Neural progenitor cell (in vitro differentiated cells): Measurements from ENCODE around the gene SLF2. TPM values are rescaled to one million over a fixed set of nuclear protein-coding genes. Genes with fewer than 3 reads are reported as not detected.
"Not testable (repeated sequence)": the region's sequence is repeated elsewhere in the genome, so short reads cannot be mapped to it uniquely, and the experiment has no call there.

Experiments used
- DNase-seq: peaks from one replicate; pipeline ENCODE4 v3.0.0-alpha.2; 2016; ENCODE audit warnings: low spot score
- H2AFZ ChIP-seq: fragments of 200-600 bp; sonication (generic); replicated peaks from 2 replicates; pipeline ENCODE4 v1.6.1; 2016; ENCODE audit warnings: antibody characterized with exemption
- H3F3A ChIP-seq: fragments of 200-600 bp; sonication (generic); 2 replicates; pipeline ENCODE4 v1.6.1; 2016; ENCODE audit warnings: antibody characterized with exemption, low read depth
- H3K27ac ChIP-seq: fragments of 200-600 bp; sonication (generic); 2 replicates; pipeline ENCODE4 v1.5.1; 2016; ENCODE audit warnings: mild to moderate bottlenecking
- H3K27me3 ChIP-seq: fragments of 200-600 bp; sonication (generic); 2 replicates; pipeline ENCODE4 v1.6.1; 2016; ENCODE audit warnings: mild to moderate bottlenecking, moderate library complexity
- H3K36me3 ChIP-seq: fragments of 200-600 bp; sonication (generic); 2 replicates; pipeline ENCODE4 v1.5.1; 2016
- H3K4me1 ChIP-seq: fragments of 200-600 bp; sonication (generic); 2 replicates; pipeline ENCODE4 v1.6.1; 2016; ENCODE audit warnings: mixed run types
- H3K4me2 ChIP-seq: fragments of 200-600 bp; sonication (generic); 2 replicates; pipeline ENCODE4 v1.6.1; 2016
- H3K4me3 ChIP-seq: fragments of 200-600 bp; sonication (generic); 2 replicates; pipeline ENCODE4 v1.5.1; 2016
- H3K79me2 ChIP-seq: fragments of 200-600 bp; sonication (generic); 2 replicates; pipeline ENCODE4 v1.6.1; 2016; ENCODE audit warnings: low read depth
- H3K9ac ChIP-seq: fragments of 200-600 bp; sonication (generic); 2 replicates; pipeline ENCODE4 v1.6.1; 2016
- H3K9me3 ChIP-seq: fragments of 200-600 bp; sonication (generic); 2 replicates; pipeline ENCODE4 v1.5.1; 2016; ENCODE audit warnings: low read depth
- H4K20me1 ChIP-seq: fragments of 200-600 bp; sonication (generic); 2 replicates; pipeline ENCODE4 v1.6.1; 2016; ENCODE audit warnings: low read depth
- H3K27ac Mint-ChIP-seq: 3 replicates; pipeline ENCODE4 v1.8.0; 2021; ENCODE audit warnings: mixed read lengths
- H3K27me3 Mint-ChIP-seq: 2 replicates; pipeline ENCODE4 v1.8.0; 2022; ENCODE audit warnings: low read depth, mild to moderate bottlenecking, inconsistent platforms, moderate library complexity, mixed read lengths; ENCODE audit not compliant: insufficient read depth
- H3K36me3 Mint-ChIP-seq: 3 replicates; pipeline ENCODE4 v1.8.0; 2021; ENCODE audit warnings: mixed read lengths
- H3K4me1 Mint-ChIP-seq: 3 replicates; pipeline ENCODE4 v1.8.0; 2021; ENCODE audit warnings: mixed read lengths
- H3K4me3 Mint-ChIP-seq: 3 replicates; pipeline ENCODE4 v1.8.0; 2021; ENCODE audit warnings: mild to moderate bottlenecking, moderate library complexity, mixed read lengths
- H3K9me3 Mint-ChIP-seq: 3 replicates; pipeline ENCODE4 v1.8.0; 2020; ENCODE audit warnings: mixed read lengths
- EZH2 ChIP-seq: fragments of 200-600 bp; sonication (generic); IDR thresholded peaks from 2 replicates; pipeline ENCODE4 v1.6.1; 2017; ENCODE audit warnings: antibody characterized with exemption, mild to moderate bottlenecking, moderate library complexity
- EZH2phosphoT487 ChIP-seq: fragments of 200-600 bp; sonication (generic); IDR thresholded peaks from 2 replicates; pipeline ENCODE4 v1.6.1; 2017; ENCODE audit warnings: antibody characterized with exemption
- total RNA-seq: library from RNA; depleted of rRNA; stranded (reverse); fragments of >200 nt; gene quantifications from 2 replicates; pipeline ENCODE4 v1.2.3, GENCODE V29; 2015; ENCODE audit warnings: low replicate concordance
- TF ChIP-seq, protein P1 (sequence below): fragments of 200-600 bp; sonication (generic); IDR thresholded peaks from 2 replicates; pipeline ENCODE4 v1.5.1; 2017; ENCODE audit warnings: antibody characterized with exemption, mild to moderate bottlenecking

The SLF2 gene
- total RNA-seq, 1 donor from 2014 or later, result 19.5 TPM

DNA sequence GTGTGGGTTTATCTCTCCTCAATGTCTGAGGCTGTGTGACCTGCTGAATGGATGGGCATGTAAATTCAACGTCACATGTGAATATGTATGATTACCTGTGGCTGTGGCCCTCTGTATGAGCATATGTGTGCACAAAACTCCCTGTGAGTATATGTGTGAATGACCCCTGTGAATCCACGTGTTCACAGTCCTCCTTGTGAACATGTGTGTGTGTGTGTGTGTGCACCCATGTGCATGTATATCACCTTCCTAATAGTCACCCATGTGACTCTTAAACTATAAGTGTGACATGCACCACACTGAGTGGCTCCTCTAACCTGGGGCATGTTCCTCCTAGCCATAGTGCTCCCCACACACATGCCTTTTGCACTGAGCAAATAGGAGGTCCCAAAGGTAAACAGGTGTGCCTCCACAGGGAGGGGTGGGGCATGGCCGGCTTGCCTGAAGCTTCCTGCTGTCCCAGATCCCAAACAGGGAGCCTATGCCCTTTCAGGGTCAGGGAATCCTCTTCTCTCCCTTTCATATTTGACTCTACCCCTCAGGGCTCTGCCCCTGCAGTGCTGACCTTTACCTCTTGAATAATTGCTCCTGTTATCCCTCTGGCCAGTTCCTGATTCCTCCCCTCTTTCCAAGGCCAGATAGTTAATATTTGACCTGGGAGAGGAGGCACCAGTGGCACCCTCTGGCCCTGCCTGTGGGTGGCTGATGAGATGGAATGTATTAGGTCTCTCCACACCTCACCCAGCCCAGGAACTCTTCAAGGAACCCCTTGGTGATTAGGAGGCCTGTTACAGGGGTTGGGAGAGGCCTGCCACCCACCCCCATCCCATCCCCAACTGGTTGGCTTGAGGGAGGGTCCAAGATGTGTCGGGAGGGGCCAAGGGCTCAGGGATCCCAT lies 58.4 kb downstream of the SLF2 start:
- peak overlapping the region; percentile 85 for H3K4me3 Mint-ChIP-seq
- peaks cover 14% of the 10 kb centered on the region for H3K27me3 Mint-ChIP-seq
- no peak overlapping the region for H3K27ac Mint-ChIP-seq
- no peaks in the 10 kb centered on the region for H3K36me3 ChIP-seq
- peaks cover 20% of the 10 kb centered on the region for H3K27me3 ChIP-seq
- no peak for TF ChIP-seq EZH2phosphoT487
- TF ChIP-seq, protein P1, sequence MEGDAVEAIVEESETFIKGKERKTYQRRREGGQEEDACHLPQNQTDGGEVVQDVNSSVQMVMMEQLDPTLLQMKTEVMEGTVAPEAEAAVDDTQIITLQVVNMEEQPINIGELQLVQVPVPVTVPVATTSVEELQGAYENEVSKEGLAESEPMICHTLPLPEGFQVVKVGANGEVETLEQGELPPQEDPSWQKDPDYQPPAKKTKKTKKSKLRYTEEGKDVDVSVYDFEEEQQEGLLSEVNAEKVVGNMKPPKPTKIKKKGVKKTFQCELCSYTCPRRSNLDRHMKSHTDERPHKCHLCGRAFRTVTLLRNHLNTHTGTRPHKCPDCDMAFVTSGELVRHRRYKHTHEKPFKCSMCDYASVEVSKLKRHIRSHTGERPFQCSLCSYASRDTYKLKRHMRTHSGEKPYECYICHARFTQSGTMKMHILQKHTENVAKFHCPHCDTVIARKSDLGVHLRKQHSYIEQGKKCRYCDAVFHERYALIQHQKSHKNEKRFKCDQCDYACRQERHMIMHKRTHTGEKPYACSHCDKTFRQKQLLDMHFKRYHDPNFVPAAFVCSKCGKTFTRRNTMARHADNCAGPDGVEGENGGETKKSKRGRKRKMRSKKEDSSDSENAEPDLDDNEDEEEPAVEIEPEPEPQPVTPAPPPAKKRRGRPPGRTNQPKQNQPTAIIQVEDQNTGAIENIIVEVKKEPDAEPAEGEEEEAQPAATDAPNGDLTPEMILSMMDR, result no peak
- TF ChIP-seq EZH2, result no peak
- H3K9ac ChIP-seq, result no peak overlapping the region
- H3K9me3 ChIP-seq, result no peaks in the 10 kb centered on the region
- no peak overlapping the region for H3K4me2 ChIP-seq
- no peak overlapping the region for H2AFZ ChIP-seq
- H4K20me1 ChIP-seq, result peaks cover 4% of the 10 kb centered on the region
- H3F3A ChIP-seq, result peaks cover 33% of the 10 kb centered on the region
- H3K27ac ChIP-seq, result no peak overlapping the region
- no peaks in the 10 kb centered on the region for H3K9me3 Mint-ChIP-seq
- no peak for DNase-seq
- H3K79me2 ChIP-seq, result no peaks in the 10 kb centered on the region
- H3K4me1 Mint-ChIP-seq, result peaks cover 31% of the 10 kb centered on the region
- no peak overlapping the region for H3K4me3 ChIP-seq
- no peaks in the 10 kb centered on the region for H3K36me3 Mint-ChIP-seq
- peaks cover 13% of the 10 kb centered on the region for H3K4me1 ChIP-seq

DNA sequence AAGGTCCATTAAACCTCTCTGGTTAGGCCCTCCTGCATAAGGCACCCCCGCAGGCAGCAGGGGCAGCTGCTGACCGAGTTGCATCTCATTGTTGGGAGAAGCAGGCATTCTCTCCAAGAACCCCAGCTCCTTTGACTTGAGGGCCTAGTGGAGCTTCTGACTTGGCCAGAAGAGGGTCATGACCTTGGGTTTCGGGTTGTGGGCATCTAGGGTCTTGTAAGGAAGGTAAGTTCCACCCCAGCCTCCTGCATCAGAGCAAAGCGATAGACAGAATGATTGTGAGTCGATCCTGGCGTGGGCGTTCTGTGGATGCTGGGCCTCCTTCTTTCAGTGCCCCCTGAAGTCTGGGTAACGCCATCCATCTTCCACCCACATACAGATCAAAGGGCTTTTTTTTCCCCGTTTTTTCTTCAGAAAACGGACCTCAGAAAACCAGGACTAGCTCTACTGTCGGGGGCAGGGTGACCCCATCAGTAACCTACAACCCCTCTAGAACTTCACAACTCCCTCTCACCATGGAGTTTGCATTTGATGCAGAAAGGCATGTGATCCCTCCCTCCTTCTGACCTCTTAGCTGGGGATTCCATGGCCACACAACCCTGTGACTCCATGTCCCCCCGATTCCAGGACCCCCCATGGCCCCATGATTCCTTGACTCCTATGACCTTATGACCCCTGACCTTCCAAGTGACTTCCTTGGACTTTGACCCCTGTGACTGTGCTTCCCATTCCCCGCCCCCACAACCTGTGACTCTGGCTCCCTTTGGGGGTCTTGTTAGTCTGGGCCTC lies 59.5 kb downstream of the SLF2 start:
- Mint-ChIP-seq H3K4me3 (peak overlapping the region; percentile 53), H3K27ac (no peak overlapping the region), H3K36me3 (no peaks in the 10 kb centered on the region), H3K27me3 (peaks cover 14% of the 10 kb centered on the region), H3K4me1 (peaks cover 31% of the 10 kb centered on the region), H3K9me3 (no peaks in the 10 kb centered on the region)
- Histone ChIP-seq H4K20me1 (peaks cover 4% of the 10 kb centered on the region), H3K4me3 (no peak overlapping the region), H3K4me1 (peaks cover 13% of the 10 kb centered on the region), H3K27me3 (peaks cover 20% of the 10 kb centered on the region), H2AFZ (no peak overlapping the region), H3K9me3 (no peaks in the 10 kb centered on the region), H3K4me2 (peak overlapping the region; percentile 27), H3K27ac (no peak overlapping the region), H3K9ac (no peak overlapping the region), H3K79me2 (no peaks in the 10 kb centered on the region), H3F3A (peaks cover 33% of the 10 kb centered on the region), H3K36me3 (no peaks in the 10 kb centered on the region)
- DNase-seq, result no peak
- TF ChIP-seq, protein P1, result no peak
- TF ChIP-seq EZH2 (no peak), EZH2phosphoT487 (no peak)

DNA sequence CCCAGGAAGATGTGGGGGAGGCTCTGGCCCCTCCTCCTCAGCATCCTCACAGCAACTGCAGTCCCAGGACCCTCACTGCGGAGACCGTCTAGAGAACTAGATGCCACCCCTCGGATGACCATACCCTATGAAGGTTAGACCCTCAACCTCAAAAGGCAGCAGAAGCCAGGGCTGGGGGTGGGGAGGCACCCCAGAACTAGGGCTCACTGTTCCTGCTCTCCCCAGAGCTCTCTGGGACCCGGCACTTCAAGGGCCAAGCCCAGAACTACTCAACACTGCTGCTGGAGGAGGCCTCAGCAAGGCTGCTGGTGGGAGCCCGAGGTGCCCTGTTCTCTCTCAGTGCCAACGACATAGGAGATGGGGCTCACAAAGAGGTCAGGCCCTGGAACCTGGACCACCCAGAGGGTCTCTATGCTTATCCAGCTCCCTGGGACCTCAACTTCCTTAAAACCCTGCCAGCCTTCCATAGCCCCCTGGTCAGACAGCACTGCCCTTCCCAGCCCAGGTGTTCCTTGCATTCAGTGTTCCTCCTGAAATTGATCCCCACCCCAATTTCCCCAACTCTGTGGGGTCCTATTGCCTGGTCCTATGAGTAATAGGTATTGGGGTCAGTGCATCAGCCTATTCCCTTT lies 60.3 kb downstream of the SLF2 start:
- Histone ChIP-seq H4K20me1 (peaks cover 4% of the 10 kb centered on the region), H3K9me3 (no peaks in the 10 kb centered on the region), H2AFZ (no peak overlapping the region), H3K9ac (no peak overlapping the region), H3K4me3 (no peak overlapping the region), H3K27ac (no peak overlapping the region), H3K36me3 (no peaks in the 10 kb centered on the region), H3K4me2 (no peak overlapping the region), H3K4me1 (peaks cover 13% of the 10 kb centered on the region), H3K27me3 (peaks cover 19% of the 10 kb centered on the region), H3K79me2 (no peaks in the 10 kb centered on the region), H3F3A (peaks cover 31% of the 10 kb centered on the region)
- H3K36me3 Mint-ChIP-seq, result no peaks in the 10 kb centered on the region
- no peak for DNase-seq
- no peaks in the 10 kb centered on the region for H3K9me3 Mint-ChIP-seq
- H3K27me3 Mint-ChIP-seq, result peaks cover 14% of the 10 kb centered on the region
- no peak overlapping the region for H3K27ac Mint-ChIP-seq
- H3K4me3 Mint-ChIP-seq, result peak overlapping the region; percentile 53
- TF ChIP-seq EZH2phosphoT487 (no peak), EZH2 (no peak)
- TF ChIP-seq, protein P1, result no peak
- H3K4me1 Mint-ChIP-seq, result peaks cover 31% of the 10 kb centered on the region

DNA sequence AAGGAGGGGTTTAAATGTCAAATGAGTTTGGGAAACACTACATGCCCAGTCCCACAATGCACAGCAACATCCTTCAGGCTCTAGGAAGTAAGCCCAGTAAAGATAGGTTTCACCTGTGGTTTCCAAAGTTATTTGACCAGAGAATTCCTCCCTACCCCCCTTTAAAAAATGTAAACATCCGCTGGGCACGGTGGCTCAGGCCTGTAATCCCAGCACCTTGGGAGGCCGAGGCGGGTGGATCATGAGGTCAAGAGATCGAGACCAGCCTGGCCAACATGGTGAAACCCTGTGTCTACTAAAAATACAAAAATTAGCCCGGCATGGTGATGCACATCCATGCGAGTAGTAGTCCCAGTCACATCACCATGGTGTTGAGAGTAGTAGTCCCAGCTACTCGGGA lies 62.6 kb downstream of the SLF2 start:
- peaks cover 11% of the 10 kb centered on the region for H3F3A ChIP-seq
- H3K36me3 Mint-ChIP-seq, H3K27me3 ChIP-seq, H2AFZ ChIP-seq, H3K36me3 ChIP-seq, H3K79me2 ChIP-seq, H3K4me3 ChIP-seq, DNase-seq, H3K4me3 Mint-ChIP-seq, H3K9ac ChIP-seq, H3K27ac ChIP-seq, H3K9me3 Mint-ChIP-seq, H3K27ac Mint-ChIP-seq, H4K20me1 ChIP-seq, H3K9me3 ChIP-seq, H3K4me2 ChIP-seq: not testable (repeated sequence)
- Mint-ChIP-seq H3K27me3 (peaks cover 14% of the 10 kb centered on the region), H3K4me1 (peaks cover 23% of the 10 kb centered on the region)
- H3K4me1 ChIP-seq, result peaks cover 13% of the 10 kb centered on the region
